Measurements from ENCODE around the gene DOCK4.

The DOCK4 gene

DNA sequence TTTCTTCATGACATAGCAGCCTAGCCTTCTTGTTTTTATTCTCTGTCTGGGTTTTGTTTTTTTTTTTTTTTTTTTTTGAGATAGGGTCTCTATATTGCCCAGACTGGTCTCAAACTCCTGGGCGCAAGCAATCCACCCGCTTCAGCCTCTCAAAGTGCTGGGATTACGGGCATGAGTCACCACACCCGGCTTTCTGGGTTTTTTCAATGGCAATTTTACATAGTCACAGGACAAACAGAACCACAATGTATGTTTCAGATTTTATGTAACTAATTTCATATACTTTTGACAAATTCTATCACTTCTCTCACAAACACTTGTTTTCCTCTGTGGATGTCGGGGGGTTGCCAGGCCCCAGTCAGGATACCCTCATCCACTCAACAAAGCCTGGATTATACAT lies 16.5 kb downstream of the DOCK4 start:
- DNase-seq (ENCODE audit: low read depth), result no peak

DNA sequence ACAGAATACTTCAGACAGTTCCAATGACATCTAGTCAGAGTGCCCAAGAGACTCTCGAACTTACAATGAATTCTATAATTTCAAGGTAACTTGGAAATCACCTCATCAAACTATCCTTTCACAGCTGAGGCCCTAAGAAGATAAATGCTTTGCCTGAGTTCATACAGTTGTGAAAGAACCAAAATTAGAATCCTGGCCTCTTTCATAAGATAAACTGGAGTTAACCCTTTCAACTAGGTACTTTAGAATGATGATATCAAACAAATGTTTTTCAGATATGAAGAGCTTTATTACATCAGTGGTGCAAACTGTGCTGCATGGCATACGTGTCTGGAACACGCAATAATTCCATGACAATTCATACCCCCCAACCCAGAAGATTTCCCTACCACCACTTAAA lies 17.9 kb downstream of the DOCK4 start:
- no peak for DNase-seq (ENCODE audit: low read depth)

DNA sequence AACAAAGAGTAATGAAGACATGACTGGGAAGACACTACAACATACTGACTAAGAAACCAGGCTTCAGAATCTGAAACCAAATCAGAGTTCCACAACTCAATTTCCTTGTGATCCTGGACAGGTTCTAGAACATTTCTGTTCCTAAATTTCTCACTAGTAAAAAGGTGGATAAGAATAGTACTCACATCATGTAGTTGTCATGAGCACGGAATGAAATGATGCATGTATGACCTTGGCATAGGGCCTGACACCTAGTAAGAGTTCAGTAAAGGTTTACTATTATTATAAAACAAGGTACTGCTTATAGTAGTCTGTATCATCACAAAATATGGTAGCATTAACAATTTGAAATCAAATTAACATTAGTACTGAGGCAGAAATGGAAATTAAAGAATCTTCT lies 19.9 kb downstream of the DOCK4 start:
- DNase-seq (ENCODE audit: low read depth), result no peak

DNA sequence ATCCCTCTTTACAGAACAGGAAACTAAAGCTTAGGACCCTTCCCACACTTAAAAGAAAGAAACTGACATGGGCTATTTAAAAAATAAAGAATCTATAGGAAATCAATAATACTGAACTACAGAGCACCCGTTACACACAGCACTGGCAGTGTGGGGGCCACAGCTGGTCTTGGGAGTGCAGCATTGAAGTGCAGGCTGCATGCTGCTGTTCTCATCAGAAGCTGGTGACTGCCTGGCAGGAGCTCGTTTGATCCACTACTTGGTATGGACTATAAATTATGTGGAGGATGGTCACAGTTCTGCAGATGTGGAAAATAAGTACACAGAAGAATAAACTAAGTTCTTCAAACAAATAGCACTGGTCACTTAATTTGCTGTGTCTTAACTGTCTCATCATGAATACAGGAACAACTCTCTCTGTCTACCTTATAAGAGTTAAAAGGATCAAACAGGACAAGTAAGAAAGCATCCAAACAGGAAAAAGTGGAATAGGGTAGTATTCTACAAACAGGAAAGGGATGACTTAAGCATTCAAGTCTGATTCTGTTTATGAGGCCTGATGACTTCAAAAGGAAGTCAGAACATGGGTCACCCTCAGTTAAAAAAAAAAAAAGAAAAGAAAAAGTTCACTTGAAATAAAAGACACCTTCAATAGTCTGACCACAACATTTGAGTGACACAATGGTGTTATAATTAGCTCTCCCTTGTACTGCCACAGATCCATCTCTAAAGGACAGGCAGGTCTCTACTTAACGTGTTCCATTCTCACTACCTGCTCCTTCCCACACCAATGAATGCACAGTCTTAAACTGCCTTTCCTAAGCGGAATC lies 21.0 kb downstream of the DOCK4 start:
- DNase-seq (ENCODE audit: low read depth), result no peak

DNA sequence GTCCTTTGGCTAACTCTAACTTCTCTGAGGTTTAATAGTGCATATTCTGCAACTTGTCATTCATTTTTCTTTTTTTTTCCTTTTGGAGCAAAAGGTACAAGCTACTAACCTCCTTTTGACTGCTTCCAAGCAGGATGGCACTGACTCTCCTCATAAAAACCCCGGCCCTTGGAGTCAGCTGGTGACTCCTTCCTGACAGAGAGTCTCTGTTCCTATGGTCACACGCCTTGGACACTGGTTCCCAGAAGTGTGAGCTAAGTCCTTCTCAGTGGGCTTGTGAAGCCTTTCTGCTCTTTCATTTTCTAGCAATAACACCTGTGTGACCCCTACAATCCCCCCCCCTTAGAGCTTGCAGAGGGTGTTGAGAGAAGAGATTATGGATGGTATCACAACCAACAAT lies 21.7 kb downstream of the DOCK4 start:
- no peak for DNase-seq (ENCODE audit: low read depth)

GRCh38 chr7:112183266-112183665 lies 22.9 kb downstream of the DOCK4 start:
- no peak for DNase-seq (ENCODE audit: low read depth)

DNA sequence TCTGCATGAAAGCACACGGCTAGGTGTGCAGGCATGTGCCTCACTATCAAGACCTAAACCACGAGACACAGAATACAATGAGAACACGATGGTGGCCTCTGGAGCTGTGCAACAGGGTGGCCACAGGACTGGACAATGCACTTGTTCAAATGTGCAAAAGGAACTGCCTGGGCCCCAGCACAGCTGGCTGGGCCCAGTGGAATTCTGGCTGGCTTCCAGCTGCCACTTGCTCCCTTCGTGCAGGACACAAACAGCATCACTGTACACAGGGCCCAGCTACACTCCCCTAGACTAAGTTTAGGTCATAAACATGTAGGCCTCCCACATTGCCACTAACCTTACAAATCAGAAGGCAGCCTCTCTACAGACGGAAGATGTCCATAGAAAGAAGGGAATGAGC lies 23.4 kb downstream of the DOCK4 start:
- DNase-seq (ENCODE audit: low read depth), result no peak

GRCh38 chr7:112180223-112180622 lies 26.0 kb downstream of the DOCK4 start:
- no peak for DNase-seq (ENCODE audit: low read depth)

GRCh38 chr7:112176693-112177415 lies 29.3 kb downstream of the DOCK4 start:
- DNase-seq (ENCODE audit: low read depth), result no peak

DNA sequence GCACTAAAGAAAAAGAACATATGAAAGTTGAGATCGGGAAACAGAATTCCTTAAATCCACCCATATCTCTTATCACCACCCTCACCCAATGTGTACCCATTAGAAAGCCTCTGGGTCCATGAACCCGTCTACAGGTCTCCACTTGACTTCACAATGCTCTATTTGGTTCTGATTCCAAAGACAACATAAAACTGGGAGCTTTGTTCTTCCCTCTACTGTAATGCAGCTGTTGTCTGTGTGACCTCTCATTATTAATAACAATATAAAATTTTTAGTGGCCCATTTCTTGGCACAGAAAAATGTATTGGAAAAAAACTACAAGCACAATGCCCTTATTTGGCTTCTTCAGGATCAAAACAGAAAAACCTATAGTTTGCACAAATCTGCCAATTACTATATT lies 30.0 kb downstream of the DOCK4 start:
- no peak for DNase-seq (ENCODE audit: low read depth)

GRCh38 chr7:112174192-112174591 lies 32.0 kb downstream of the DOCK4 start:
- DNase-seq (ENCODE audit: low read depth), result no peak

GRCh38 chr7:112173568-112173905 lies 32.7 kb downstream of the DOCK4 start:
- DNase-seq (ENCODE audit: low read depth), result no peak

DNA sequence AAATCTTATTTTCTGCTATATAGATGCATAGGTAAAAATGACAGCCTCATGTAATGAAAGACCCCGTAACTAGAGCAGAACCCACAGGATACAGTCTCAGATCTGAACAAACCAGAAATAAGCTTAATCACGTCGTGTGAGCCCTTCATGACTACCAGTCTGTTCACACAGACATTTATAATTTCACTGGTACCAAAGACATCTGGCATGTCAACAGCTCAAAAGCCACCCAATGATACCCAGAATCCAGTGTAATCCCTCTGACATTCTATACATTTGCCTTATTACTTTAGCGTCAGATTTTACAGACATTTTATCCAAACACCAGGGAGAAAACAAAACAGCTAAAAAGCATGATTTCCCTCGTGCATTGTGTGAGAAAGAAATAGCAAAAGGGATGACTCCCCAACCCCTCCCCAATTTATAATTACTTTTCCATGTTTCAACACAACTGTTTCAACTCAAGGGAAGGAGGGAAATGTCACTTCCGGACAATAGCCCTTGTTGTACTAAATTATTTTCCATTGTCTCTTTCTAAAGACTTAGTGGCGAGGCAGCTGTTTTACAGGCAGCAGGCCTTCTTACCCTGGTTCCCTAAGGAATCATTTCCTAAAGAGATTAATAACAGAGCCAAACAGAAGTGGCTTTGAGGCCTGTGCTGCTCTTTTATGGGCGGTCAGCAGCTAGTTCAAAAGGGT lies 33.2 kb downstream of the DOCK4 start:
- no peak for DNase-seq (ENCODE audit: low read depth)

GRCh38 chr7:112171673-112172072 lies 34.5 kb downstream of the DOCK4 start:
- DNase-seq (ENCODE audit: low read depth), result no peak

- no peak for DNase-seq (ENCODE audit: low read depth)
Measured at GRCh38 chr7:112168915-112169314, 37.3 kb downstream of the DOCK4 start.

DNA sequence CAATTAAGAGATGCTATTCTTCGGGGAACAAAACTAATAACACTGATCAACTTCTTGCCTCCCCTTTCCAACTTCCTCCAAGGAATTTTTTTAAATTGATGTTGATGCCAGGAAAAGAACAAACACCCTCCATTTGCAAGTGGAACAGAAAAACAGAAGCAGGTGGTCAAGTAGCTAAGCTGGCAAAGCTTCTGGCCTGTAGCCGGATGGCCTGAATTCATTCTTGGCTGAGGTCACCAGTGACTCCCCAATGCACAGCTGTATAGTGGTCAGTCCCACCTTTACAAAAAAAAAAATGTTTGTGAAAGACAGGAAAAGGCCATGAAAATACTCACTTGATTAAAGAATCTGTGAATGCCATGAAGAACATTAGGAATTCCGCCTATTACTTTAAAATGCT lies 39.1 kb downstream of the DOCK4 start:
- no peak for DNase-seq (ENCODE audit: low read depth)

DNA sequence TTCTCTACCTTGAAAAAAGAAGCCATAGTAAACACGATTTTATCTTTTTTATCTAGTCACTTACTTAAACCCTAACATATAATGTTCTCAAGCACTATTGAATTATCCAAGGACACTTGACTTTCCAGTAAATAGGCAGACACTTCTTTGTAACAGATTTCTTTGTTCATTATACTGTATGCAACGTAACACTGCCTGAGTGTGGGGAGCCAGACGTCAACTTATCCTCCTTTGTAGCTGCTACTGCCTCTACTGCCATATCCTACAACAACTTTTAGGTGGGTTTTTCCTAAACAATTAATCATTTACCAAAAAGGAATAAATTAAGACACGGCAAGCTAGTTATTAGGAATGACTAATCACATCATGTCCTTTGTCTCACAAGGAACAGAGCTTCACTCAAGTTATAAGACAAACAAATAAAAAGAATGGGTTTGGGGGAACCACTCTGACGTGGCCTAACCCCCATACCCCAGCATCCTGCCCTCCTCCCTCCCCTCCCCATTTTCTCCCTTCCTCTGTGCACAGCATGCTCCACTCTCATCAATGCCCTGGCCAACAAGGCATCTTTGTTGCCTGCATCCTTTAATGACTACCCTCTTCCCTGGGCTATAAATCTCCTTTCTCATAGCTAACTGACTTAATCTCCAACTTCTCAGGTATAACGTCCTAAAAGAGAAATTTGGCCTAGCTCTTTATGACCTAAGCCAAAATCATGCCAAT lies 43.3 kb downstream of the DOCK4 start:
- no peak for DNase-seq (ENCODE audit: low read depth)

DNA sequence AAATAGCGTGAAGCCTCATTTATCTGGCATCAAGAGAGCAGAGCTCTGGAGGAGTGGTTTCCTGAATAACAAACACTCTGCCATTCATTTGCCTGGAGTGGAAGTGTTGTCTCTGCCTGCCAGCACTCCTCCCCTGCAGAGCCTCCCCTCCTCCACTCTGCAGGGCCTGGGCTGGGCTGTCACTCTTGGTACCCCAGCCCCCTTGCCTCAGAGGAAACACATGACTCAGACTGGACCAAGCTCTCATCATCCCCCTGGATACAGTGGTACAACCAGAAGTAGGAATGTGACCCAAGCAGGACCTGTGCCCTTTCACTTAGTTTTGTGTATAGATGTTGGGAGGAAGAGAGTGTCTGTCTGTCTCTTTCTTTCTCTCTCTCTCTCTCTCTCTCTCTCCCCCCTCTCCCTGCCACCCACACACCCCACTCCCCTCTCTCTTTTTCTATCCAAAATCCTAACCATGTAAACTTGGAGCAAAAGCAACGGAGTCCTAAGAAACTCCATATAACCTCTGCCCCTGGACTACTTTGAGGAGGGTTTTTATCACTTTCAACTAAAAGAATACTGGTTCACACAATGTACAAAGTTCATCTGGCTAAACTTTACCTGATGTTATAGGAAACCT lies 43.9 kb downstream of the DOCK4 start:
- DNase-seq (ENCODE audit: low read depth), result no peak

DNA sequence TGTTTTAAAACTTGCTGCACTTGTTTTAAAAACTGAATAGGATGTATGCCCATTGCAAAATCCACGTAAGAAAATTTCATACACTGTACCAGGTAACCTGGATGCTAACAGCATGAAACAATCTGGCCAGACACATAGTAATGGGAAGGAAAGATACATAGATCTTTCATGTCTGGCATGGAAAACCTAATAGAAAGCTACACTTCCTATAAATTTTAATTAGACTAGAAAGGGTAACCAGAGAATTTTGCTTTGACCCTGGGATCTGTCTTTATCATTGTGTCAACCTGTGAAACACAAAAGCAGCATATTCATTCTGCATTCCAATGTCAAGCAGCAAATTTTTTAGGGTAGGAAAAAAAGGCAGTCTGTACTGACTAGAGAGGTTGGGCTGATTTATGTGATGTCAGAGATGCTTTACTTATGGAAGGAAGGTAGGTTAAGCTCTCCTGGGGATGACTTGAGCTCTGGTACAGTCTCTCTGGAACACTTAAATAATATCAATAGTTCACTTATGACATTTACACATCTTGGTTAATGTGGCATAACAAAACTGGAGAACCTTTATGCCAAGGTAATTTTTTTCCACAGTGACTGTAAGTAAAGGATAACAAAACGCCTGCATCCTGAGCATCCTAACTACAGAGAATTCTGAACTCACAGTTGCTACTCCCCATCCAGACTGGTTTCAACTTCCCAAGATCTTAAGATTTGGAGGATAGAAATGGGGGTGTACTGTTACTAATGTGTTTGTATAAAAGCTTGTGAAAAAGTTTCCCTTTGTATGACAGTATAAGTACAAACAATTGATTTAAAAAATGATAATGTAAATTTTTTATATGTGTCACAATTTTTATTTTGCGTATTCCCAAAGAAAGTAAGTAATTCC lies 44.7 kb downstream of the DOCK4 start:
- no peak for DNase-seq (ENCODE audit: low read depth)

- DNase-seq (ENCODE audit: low read depth), result no peak
Measured at GRCh38 chr7:112160771-112161150, 45.4 kb downstream of the DOCK4 start.

Measured in activated gamma-delta T cell treated with anti-CD3 and anti-CD28 coated beads, Interleukin-2, amount 50 U/mL, for 16 hours (primary cell).